Common myeloid progenitor, CD34-positive (primary cell): ENCODE measurements around the gene DHX35. TPM values are rescaled to one million over a fixed set of nuclear protein-coding genes. Genes with fewer than 3 reads are reported as not detected.

Experiments
- CTCF ChIA-PET: fragments of 350-600 bp; sonication (Branson Sonifier 250); formaldehyde crosslinking; loops from one replicate; lab custom pipeline; 2021; ENCODE audit warnings: antibody characterized with exemption; lab: Charles Lee
- POLR2A ChIA-PET: fragments of 350-600 bp; sonication (Branson Sonifier 250); formaldehyde crosslinking; loops from one replicate; lab custom pipeline; 2021; ENCODE audit warnings: antibody characterized with exemption; lab: Charles Lee
- DNase-seq, 3 donors: peaks; one replicate each; pipeline versions ENCODE4 v3.0.0 to v3.0.0-alpha.2; 2013
- H3K27ac ChIP-seq, 2 experiments: 1 replicate in 1 of 2; 2 replicates in 1 of 2; pipeline ENCODE4 v1.7.0; 2013; ENCODE audit warnings: inconsistent platforms in 2 of 2, low read length in 2 of 2, mild to moderate bottlenecking in 2 of 2, low read depth in 1 of 2, moderate library complexity in 1 of 2; ENCODE audit not compliant: severe bottlenecking in 2 of 2, insufficient read depth in 1 of 2, poor library complexity in 1 of 2
- H3K27me3 ChIP-seq, 5 experiments: replicated peaks in 2 of 5; 1 replicate in 3 of 5; 2 replicates in 2 of 5; pipeline versions ENCODE4 v1.6.1 to v1.7.0; 2013; ENCODE audit warnings: low read length in 4 of 5, mild to moderate bottlenecking in 2 of 5, moderate library complexity in 2 of 5, inconsistent platforms in 1 of 5; ENCODE audit not compliant: insufficient read depth in 5 of 5, control insufficient read depth in 4 of 5
- H3K36me3 ChIP-seq, 4 experiments: 1 replicate in 2 of 4; 2 replicates in 2 of 4; pipeline versions ENCODE4 v1.6.1 to v1.7.0; 2013; ENCODE audit warnings: low read length in 3 of 4, control low read depth in 1 of 4, mild to moderate bottlenecking in 1 of 4; ENCODE audit not compliant: control insufficient read depth in 4 of 4, insufficient read depth in 4 of 4
- H3K4me1 ChIP-seq, 4 experiments: 1 replicate in 3 of 4; 2 replicates in 1 of 4; pipeline versions ENCODE4 v1.6.1 to v1.7.1; 2013; ENCODE audit warnings: low read length in 3 of 4, mild to moderate bottlenecking in 3 of 4, control low read depth in 1 of 4, inconsistent platforms in 1 of 4, moderate library complexity in 1 of 4; ENCODE audit not compliant: control insufficient read depth in 4 of 4, insufficient read depth in 4 of 4; ENCODE audit errors: control extremely low read depth in 1 of 4
- H3K4me3 ChIP-seq, 7 experiments: 1 replicate in 4 of 7; 2 replicates in 3 of 7; pipeline versions ENCODE4 v1.5.1 to v1.7.0; 2013; ENCODE audit warnings: mild to moderate bottlenecking in 7 of 7, low read length in 6 of 7, moderate library complexity in 6 of 7, inconsistent platforms in 2 of 7, low read depth in 2 of 7, control low read depth in 1 of 7; ENCODE audit not compliant: insufficient read depth in 4 of 7, control insufficient read depth in 1 of 7; ENCODE audit errors: extremely low read depth in 1 of 7
- H3K9me3 ChIP-seq, 5 experiments: 1 replicate in 4 of 5; 2 replicates in 1 of 5; pipeline versions ENCODE4 v1.6.1 to v1.7.1; 2013; ENCODE audit warnings: low read length in 4 of 5, mild to moderate bottlenecking in 2 of 5, inconsistent platforms in 1 of 5, low read depth in 1 of 5, moderate library complexity in 1 of 5; ENCODE audit not compliant: control insufficient read depth in 4 of 5, insufficient read depth in 2 of 5; ENCODE audit errors: control extremely low read depth in 1 of 5
- WGBS: methylation state at CpG from one replicate; pipeline ENCODE4 v1.1.5; 2013; ENCODE audit not compliant: insufficient coverage; 5-methylcytosine and 5-hydroxymethylcytosine counted together
- polyA plus RNA-seq: library from polyadenylated mRNA; unstranded; fragments of 120-200 nt; gene quantifications from one replicate; pipeline ENCODE4 v1.2.1, GENCODE V29; 2013

The DHX35 gene, protein sequence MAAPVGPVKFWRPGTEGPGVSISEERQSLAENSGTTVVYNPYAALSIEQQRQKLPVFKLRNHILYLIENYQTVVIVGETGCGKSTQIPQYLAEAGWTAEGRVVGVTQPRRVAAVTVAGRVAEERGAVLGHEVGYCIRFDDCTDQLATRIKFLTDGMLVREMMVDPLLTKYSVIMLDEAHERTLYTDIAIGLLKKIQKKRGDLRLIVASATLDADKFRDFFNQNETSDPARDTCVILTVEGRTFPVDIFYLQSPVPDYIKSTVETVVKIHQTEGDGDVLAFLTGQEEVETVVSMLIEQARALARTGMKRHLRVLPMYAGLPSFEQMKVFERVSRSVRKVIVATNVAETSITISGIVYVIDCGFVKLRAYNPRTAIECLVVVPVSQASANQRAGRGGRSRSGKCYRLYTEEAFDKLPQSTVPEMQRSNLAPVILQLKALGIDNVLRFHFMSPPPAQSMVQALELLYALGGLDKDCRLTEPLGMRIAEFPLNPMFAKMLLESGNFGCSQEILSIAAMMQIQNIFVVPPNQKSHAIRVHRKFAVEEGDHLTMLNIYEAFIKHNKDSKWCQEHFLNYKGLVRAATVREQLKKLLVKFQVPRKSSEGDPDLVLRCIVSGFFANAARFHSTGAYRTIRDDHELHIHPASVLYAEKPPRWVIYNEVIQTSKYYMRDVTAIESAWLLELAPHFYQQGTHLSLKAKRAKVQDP
- 10.4 TPM for polyA plus RNA-seq

DNA sequence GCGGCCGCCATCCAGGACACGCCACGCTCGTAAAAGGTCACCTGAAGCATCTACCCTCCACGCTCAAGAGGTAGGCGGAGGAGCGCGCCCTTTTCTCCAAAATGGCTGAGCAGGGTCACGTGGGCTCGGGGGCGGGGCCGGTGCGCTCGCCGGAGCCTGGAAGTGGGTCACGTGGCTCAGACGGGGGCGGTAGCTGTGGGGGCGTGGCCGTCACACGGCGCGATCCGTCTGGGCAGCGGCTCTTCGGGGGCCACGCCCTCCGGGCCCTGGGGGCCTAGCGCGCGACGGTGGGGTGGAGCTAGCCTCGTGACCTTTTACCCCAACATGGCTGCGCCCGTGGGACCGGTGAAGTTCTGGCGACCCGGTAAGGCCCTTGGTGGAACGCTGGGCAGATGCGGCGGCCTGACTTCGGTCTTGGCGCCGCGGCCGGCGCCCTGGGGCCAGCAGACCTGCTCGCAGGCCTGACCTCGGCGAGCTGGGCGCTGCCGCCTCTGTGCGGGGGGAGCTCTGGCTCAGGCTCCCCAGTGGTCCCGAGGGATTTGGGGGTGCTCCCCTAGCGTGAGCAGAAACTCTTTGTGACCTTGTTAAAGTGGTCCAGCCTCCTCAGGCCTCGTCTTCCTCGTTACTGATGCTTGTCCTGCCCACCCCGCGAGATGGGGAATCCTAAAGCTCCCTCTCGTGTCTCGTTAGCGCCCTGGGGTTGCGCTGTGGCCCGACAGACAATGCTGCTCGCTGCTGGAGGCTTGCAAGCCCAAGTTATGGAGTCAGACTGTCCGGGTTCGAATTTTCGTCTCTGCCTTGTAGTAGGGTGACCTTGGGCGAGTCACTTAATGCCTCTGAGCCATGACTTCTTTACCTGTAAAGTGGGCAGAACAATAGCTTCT, at the start of gene DHX35:
DHX35 (plus strand) TSS at position 301 of the 884 bp plus-strand sequence; CDS start at position 325, 24 bp downstream.
- H3K36me3 ChIP-seq = peaks cover 0 to 4% (median 1%) of the 10 kb centered on the region in 4 experiments
- H3K27me3 ChIP-seq = no peaks in the 10 kb centered on the region
- H3K9me3 ChIP-seq = no peaks in the 10 kb centered on the region
- DNase-seq = peak; percentile 96 to 99 (median 98)
- H3K4me3 ChIP-seq = peak within 1 kb of the TSS; percentile 85 to 100 (median 95)
- ChIA-PET CTCF (interaction anchor here (0.7 to 2.5 kb wide), 5 partner anchors 17 to 320 kb away, joined by 3 to 11 read pairs (median 4); partner anchors contain the start of gene FAM83D), POLR2A (interaction anchor here (0.6 to 1.0 kb wide), 3 partner anchors 35 to 214 kb away, joined by 3 to 4 read pairs (median 3); partner anchors contain the start of genes ACTR5 and PPP1R16B)
- peaks cover 11 to 24% (median 18%) of the 10 kb centered on the region in 4 experiments for H3K4me1 ChIP-seq
- under 1% methylated on average over 67 of the region's 70 CpGs for WGBS
- H3K27ac ChIP-seq = peak within 1 kb of the TSS; percentile 83 to 93

DNA sequence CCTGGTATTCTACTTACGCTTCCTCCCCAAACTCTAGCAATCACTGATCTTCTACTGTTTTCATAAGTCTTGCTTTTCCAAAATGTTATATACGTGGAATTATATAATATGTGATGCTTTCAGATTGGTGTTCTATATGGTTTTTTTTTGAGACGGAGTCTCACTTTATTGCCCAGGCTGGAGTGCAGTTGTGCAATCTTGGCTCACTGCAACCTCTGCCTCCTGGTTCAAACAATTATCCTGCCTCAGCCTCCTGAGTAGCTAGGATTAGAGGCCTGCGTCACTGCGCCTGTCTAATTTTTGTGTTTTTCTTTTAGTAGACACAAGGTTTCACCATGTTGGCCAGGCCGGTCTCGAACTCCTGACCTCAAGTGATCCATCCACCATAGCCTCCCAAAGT, 46.8 kb upstream of the DHX35 start:
- no peaks in the 10 kb centered on the region for H3K27me3 ChIP-seq
- no peaks in the 10 kb centered on the region for H3K4me1 ChIP-seq
- H3K27ac ChIP-seq = no peak overlapping the region
- DNase-seq = no peak
- ChIA-PET CTCF (no interaction called here), POLR2A (no interaction called here)
- no peak overlapping the region for H3K4me3 ChIP-seq
- H3K9me3 ChIP-seq = no peaks in the 10 kb centered on the region
- 96% methylated on average over 5 of the region's 7 CpGs for WGBS
- peaks cover 0 to 28% (median 7%) of the 10 kb centered on the region in 4 experiments for H3K36me3 ChIP-seq

DNA sequence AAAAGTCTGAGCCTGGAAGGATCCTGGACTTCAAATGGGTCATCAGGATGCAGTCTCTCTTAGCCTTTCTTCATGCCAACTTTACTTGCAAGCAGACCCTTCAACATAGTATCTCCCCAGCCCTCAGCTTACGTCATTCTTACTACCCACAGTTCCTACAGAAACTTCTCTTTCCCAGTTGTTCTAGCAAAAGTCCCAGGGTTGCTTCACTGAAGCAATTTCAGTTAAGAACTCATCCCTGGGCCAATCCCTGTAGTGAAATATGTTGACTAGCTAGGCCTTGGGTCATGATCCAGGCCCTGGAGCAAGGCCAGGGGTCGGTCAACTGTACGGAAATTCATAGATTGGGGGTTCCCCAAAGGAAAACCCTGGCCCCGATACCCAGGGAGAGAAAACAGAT, 44.5 kb upstream of the DHX35 start:
- ChIA-PET POLR2A (no interaction called here), CTCF (interaction anchor here (0.6 to 1.7 kb wide), 3 partner anchors 9 to 1778 kb away, joined by 3 to 7 read pairs (median 6); partner anchors contain the start of gene FAM83D)
- H3K4me3 ChIP-seq = no peak overlapping the region
- no peaks in the 10 kb centered on the region for H3K4me1 ChIP-seq
- H3K36me3 ChIP-seq = peaks cover 0 to 27% (median 6%) of the 10 kb centered on the region in 4 experiments
- no peaks in the 10 kb centered on the region for H3K27me3 ChIP-seq
- no peak for DNase-seq
- H3K27ac ChIP-seq = no peak overlapping the region
- WGBS = 97% methylated on average over 4 of the region's 4 CpGs
- no peaks in the 10 kb centered on the region for H3K9me3 ChIP-seq

DNA sequence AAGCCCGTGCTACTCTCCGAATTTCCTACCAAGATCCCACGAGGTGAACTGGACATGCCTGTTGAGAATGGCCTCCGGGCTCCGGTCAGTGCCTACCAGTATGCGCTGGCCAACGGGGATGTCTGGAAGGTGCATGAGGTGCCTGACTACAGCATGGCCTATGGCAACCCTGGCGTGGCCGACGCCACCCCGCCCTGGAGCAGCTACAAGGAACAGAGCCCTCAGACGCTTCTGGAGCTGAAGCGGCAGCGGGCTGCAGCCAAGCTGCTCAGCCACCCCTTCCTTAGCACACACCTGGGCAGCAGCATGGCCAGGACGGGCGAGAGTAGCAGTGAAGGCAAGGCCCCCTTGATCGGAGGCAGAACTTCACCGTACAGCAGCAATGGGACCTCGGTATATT, 44.0 kb upstream of the DHX35 start:
- WGBS = 97% methylated on average over 18 of the region's 19 CpGs
- Histone ChIP-seq H3K4me1 (no peaks in the 10 kb centered on the region), H3K4me3 (no peak overlapping the region), H3K27me3 (no peaks in the 10 kb centered on the region), H3K27ac (no peak overlapping the region), H3K36me3 (peaks cover 0 to 26% (median 5%) of the 10 kb centered on the region in 4 experiments), H3K9me3 (no peaks in the 10 kb centered on the region)
- POLR2A ChIA-PET = no interaction called here
- CTCF ChIA-PET = interaction anchor here (1.7 kb wide), 1 partner anchor 8 kb away, joined by 7 read pairs; the partner anchor contains the start of gene FAM83D
- DNase-seq = no peak

DNA sequence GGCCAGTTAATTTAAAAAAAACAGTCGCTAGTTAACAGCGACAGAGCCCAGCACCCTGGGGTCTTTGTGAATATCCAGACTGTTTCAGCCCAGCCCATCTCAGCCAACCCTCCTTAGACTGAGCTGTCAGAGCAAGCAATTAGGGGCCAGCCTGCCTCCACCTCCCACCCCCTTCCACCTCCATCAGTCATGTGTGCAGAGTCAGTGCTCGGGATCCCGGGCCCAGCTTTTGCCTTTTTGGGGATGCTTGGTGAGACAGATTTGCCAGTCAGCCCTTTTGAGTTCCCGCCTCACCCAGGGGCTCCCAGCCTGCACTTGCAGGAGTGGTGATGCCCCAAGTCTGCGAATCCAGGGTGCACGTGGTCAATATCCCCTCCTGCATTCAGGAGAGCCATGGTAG, 42.5 kb upstream of the DHX35 start:
- no peaks in the 10 kb centered on the region for H3K4me1 ChIP-seq
- H3K9me3 ChIP-seq = no peaks in the 10 kb centered on the region
- POLR2A ChIA-PET = no interaction called here
- CTCF ChIA-PET = interaction anchor here (1.0 to 6.1 kb wide), 3 partner anchors 12 to 128 kb away, joined by 3 to 39 read pairs (median 3); no protein-coding TSS in a partner anchor
- no peak overlapping the region for H3K27ac ChIP-seq
- DNase-seq = no peak
- H3K36me3 ChIP-seq = peaks cover 0 to 20% (median 6%) of the 10 kb centered on the region in 4 experiments
- no peaks in the 10 kb centered on the region for H3K27me3 ChIP-seq
- 98% methylated on average over 5 of the region's 7 CpGs for WGBS
- no peak overlapping the region for H3K4me3 ChIP-seq

DNA sequence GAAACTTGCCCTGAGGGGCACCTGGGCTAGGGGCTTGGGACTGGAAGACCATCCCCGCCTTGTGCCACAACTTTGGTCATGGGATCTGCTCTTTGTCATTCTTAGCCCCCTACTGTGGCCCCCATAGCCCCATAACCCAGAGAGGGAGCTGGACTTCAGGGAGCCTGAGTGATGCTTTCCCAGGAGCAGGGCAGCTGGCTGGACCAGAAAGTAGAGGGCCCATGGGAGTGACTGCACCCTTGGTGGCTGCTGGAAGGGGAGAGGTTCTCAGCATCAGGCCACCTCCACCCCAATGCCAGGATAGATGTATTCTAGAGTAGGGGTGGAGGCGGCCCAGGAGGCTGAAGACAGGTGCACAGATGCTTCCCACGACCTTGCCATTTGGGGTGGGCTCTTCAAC, 41.7 kb upstream of the DHX35 start:
- DNase-seq = no peak
- Histone ChIP-seq H3K4me3 (no peak overlapping the region), H3K4me1 (no peaks in the 10 kb centered on the region), H3K9me3 (no peaks in the 10 kb centered on the region), H3K27me3 (no peaks in the 10 kb centered on the region), H3K27ac (no peak overlapping the region), H3K36me3 (peaks cover 0 to 20% (median 5%) of the 10 kb centered on the region in 4 experiments)
- ChIA-PET CTCF (interaction anchor here (1.5 to 6.1 kb wide), 3 partner anchors 10 to 127 kb away, joined by 3 to 39 read pairs (median 6); no protein-coding TSS in a partner anchor), POLR2A (no interaction called here)
- 100% methylated on average over 3 of the region's 3 CpGs for WGBS
